K562 (cell line): Measurements from ENCODE around the gene RTN4. TPM values are rescaled to one million over a fixed set of nuclear protein-coding genes. Genes with fewer than 3 reads are reported as not detected.
A peak's percentile ranks its signal among the peaks of the same experiment; 100 is the strongest.

Experiments
- C11orf30 ChIP-seq: fragments of 450-650 bp; IDR thresholded peaks from 2 replicates; pipeline ENCODE4 v1.6.1; 2016; ENCODE audit warnings: low read depth, mild to moderate bottlenecking
- CEBPG ChIP-seq, 3 experiments: fragments of 200-800 bp in 1 of 3; sonication (Bioruptor generic) in 1 of 3; sonication (generic) in 1 of 3; formaldehyde crosslinking in 1 of 3; IDR thresholded peaks in 2 of 3; conservative IDR thresholded peaks in 1 of 3; 2 replicates each; pipeline versions ENCODE4 v1.6.1 to v1.8.0; 2016 to 2022; ENCODE audit warnings: missing compliant biosample characterization in 2 of 3, missing genetic modification characterization in 2 of 3, mild to moderate bottlenecking in 1 of 3, missing genetic modification reagents in 1 of 3
- COPS2 ChIP-seq: fragments of 450-650 bp; conservative IDR thresholded peaks from 2 replicates; pipeline ENCODE4 v1.6.1; 2016; ENCODE audit warnings: mild to moderate bottlenecking, moderate library complexity
- E2F8 ChIP-seq: fragments of 450-650 bp; IDR thresholded peaks from 2 replicates; pipeline ENCODE4 v1.7.1; 2018; ENCODE audit warnings: mild to moderate bottlenecking, low read depth; ENCODE audit not compliant: partially characterized antibody
- HDAC6 ChIP-seq: IDR thresholded peaks from 2 replicates; pipeline ENCODE4 v1.6.1; 2012; ENCODE audit warnings: low read depth, mild to moderate bottlenecking, control low read depth, inconsistent platforms, low read length, moderate library complexity
- JUND ChIP-seq, 2 experiments: IDR thresholded peaks; 2 replicates in 1 of 2; 3 replicates in 1 of 2; pipeline ENCODE4 v1.6.1; 2011; ENCODE audit warnings: borderline replicate concordance in 2 of 2, low read depth in 2 of 2, low read length in 2 of 2, improper control_type of control experiment in 1 of 2, missing biosample characterization in 1 of 2, missing genetic modification characterization in 1 of 2, missing genetic modification reagents in 1 of 2
- KLF10 ChIP-seq: fragments of 250-450 bp; sonication (Bioruptor Pico); IDR thresholded peaks from 2 replicates; pipeline ENCODE4 v1.6.1; 2021; ENCODE audit warnings: matching md5 sums
- MAFG ChIP-seq: fragments of 450-650 bp; conservative IDR thresholded peaks from 2 replicates; pipeline ENCODE4 v1.6.1; 2016; ENCODE audit warnings: missing genetic modification characterization, missing compliant biosample characterization
- NCOA4 ChIP-seq: fragments of 450-650 bp; IDR thresholded peaks from 2 replicates; pipeline ENCODE4 v1.6.1; 2018; ENCODE audit warnings: mild to moderate bottlenecking; ENCODE audit not compliant: partially characterized antibody
- NFE2 ChIP-seq: IDR thresholded peaks from 2 replicates; pipeline ENCODE4 v1.6.1; 2014; ENCODE audit warnings: antibody characterized with exemption, low read depth
- PCBP1 ChIP-seq: fragments of 200-400 bp; formaldehyde crosslinking; IDR thresholded peaks from 2 replicates; pipeline ENCODE4 v1.6.1; 2018; ENCODE audit warnings: mild to moderate bottlenecking, low read depth, low read length; ENCODE audit not compliant: poor library complexity, severe bottlenecking
- PURB ChIP-seq: sonication (generic); formaldehyde crosslinking; IDR thresholded peaks from 2 replicates; pipeline ENCODE4 v1.9.0; 2021; ENCODE audit warnings: low read depth, mild to moderate bottlenecking, missing genetic modification reagents
- SRF ChIP-seq, 2 experiments: fragments of 250-450, 450-650 bp in 1 of 2; sonication (Bioruptor Pico) in 1 of 2; sonication (generic) in 1 of 2; formaldehyde crosslinking; IDR thresholded peaks; 2 replicates each; pipeline versions ENCODE4 v1.5.0 to v1.5.1; 2020 to 2022; ENCODE audit warnings: mild to moderate bottlenecking in 1 of 2, missing genetic modification reagents in 1 of 2
- STAT5A ChIP-seq: IDR thresholded peaks from 2 replicates; pipeline ENCODE4 v1.6.1; 2012; ENCODE audit warnings: low read length, inconsistent platforms, borderline replicate concordance
- TAF15 ChIP-seq: fragments of 200-400 bp; formaldehyde crosslinking; IDR thresholded peaks from 2 replicates; pipeline ENCODE4 v1.6.1; 2017; ENCODE audit warnings: mild to moderate bottlenecking, low read depth, low read length, moderate library complexity
- TEAD4 ChIP-seq, 2 experiments: sonication (generic) in 1 of 2; formaldehyde crosslinking in 1 of 2; IDR thresholded peaks; 2 replicates each; pipeline versions ENCODE4 v1.6.1 to v1.8.0; 2012 to 2022; ENCODE audit warnings: borderline replicate concordance in 1 of 2, inconsistent platforms in 1 of 2, low read length in 1 of 2, mild to moderate bottlenecking in 1 of 2, missing genetic modification reagents in 1 of 2
- ZBTB1 ChIP-seq: sonication (generic); formaldehyde crosslinking; IDR thresholded peaks from 2 replicates; pipeline ENCODE4 v1.8.1; 2023; ENCODE audit warnings: missing genetic modification reagents, low read depth, mild to moderate bottlenecking, borderline replicate concordance
- ZC3H8 ChIP-seq: fragments of 450-650 bp; IDR thresholded peaks from 2 replicates; pipeline ENCODE4 v1.6.1; 2017
- ZNF165 ChIP-seq: fragments of 250-450 bp; sonication (Bioruptor Pico); IDR thresholded peaks from 2 replicates; pipeline ENCODE4 v1.4.0; 2020; ENCODE audit warnings: borderline replicate concordance
- ZNF316 ChIP-seq: fragments of 450-650 bp; IDR thresholded peaks from 2 replicates; pipeline ENCODE4 v1.6.1; 2016
- ZNF512 ChIP-seq: IDR thresholded peaks from 2 replicates; pipeline ENCODE4 v1.6.1; 2016; ENCODE audit warnings: missing genetic modification characterization, missing compliant biosample characterization
- polyA plus RNA-seq, 8 experiments: library from polyadenylated mRNA; depleted of rRNA in 4 of 8; stranded (reverse) in 5 of 8; unstranded in 3 of 8; fragments of >200 nt; fragmentation: Nextera tagmentation in 2 of 8; fragmentation: Illumina TruSeq in 1 of 8; extraction: Ambion mirVana in 2 of 8; extraction: Trizol in 1 of 8; gene quantifications; 2 replicates each; pipeline versions ENCODE4 v1.2.1 to v1.2.3, GENCODE V29; 2011 to 2014; ENCODE audit warnings: inconsistent platforms in 1 of 8, missing spikeins in 1 of 8
- total RNA-seq, 7 experiments: library from RNA; depleted of rRNA in 6 of 7; stranded (reverse); fragments of >200 nt in 6 of 7; fragmentation: Illumina TruSeq in 2 of 7; extraction: Trizol in 2 of 7; gene quantifications; 2 replicates each; pipeline versions ENCODE4 v1.2.1 to v1.2.3, GENCODE V29; 2011 to 2021; ENCODE audit warnings: low replicate concordance in 1 of 7

RTN4 gene
- total and polyA plus RNA-seq, 9 of the 15 experiments (the other 6 are each of a cell fraction or from before 2014, with no cell fraction given), result 73.0 to 248 (median 116) TPM

- TF ChIP-seq TAF15 (no peak), C11orf30 (peak; percentile 79), PCBP1 (no peak), COPS2 (no peak), PURB (CRISPR knock-in tag) (no peak), CEBPG (CRISPR knock-in tag; IDR thresholded peaks at IDR 0.05) (0 out of 2 replicates have a peak, but pooled peaks have one; percentile 13), CEBPG (tag; conservative IDR thresholded peaks at IDR 0.05 in 1 of 2, IDR thresholded peaks at IDR 0.05 in 1 of 2) (no peak), SRF (CRISPR knock-in tag; IDR thresholded peaks at IDR 0.05) (no peak), TEAD4 (IDR thresholded peaks at IDR 0.05; ENCODE audit: low read length) (0 out of 2 replicates have a peak, but pooled peaks have one; percentile 32), TEAD4 (CRISPR knock-in tag; IDR thresholded peaks at IDR 0.05; ENCODE audit: borderline replicate concordance) (no peak), STAT5A (no peak), MAFG (peak; percentile 74; the same call in 1 of the 2 replicates), ZNF316 (peak; percentile 74), ZC3H8 (no peak), NCOA4 (no peak), E2F8 (no peak), ZBTB1 (CRISPR knock-in tag) (no peak), NFE2 (peak; percentile 75), ZNF165 (CRISPR knock-in tag) (no peak), JUND (IDR thresholded peaks at IDR 0.05; ENCODE audit: borderline replicate concordance, low read depth, low read length) (0 out of 2 replicates have a peak, but pooled peaks have one; percentile 19), JUND (tag; IDR thresholded peaks at IDR 0.05; ENCODE audit: borderline replicate concordance, low read depth, low read length) (no peak; the same call in 2 of the 3 replicates), ZNF512 (no peak), HDAC6 (no peak), KLF10 (CRISPR knock-in tag) (no peak)
Measured at GRCh38 chr2:55090702-55091101, 40.5 kb upstream of the RTN4 start (continued).
